Left colon (tissue), 2 donors: ENCODE results near the gene RIIAD1. TPM values are rescaled to one million over a fixed set of nuclear protein-coding genes. Genes with fewer than 3 reads are reported as not detected.
"Not testable (repeated sequence)": the region's sequence is repeated elsewhere in the genome, so short reads cannot be mapped to it uniquely, and the experiment has no call there.

Experiments used
- ATAC-seq: fragments of 200-7000 bp; cut with Tn5 transposase; one replicate; pipeline ENCODE4 v1.9.1; 2020; ENCODE audit warnings: mild to moderate bottlenecking, moderate library complexity
- DNase-seq, 2 donors: peaks; one replicate each; pipeline ENCODE4 v3.0.0-alpha.2; 2020
- intact Hi-C, 2 donors: fragments of 100-400 bp; cut with DNase I in 1 of 2; cut with micrococcal nuclease in 1 of 2; formaldehyde crosslinking; loops; one replicate each; pipeline versions ENCODE4 v1.11.2 to v1.14.0; 2022; cut with DNase I, micrococcal nuclease
- long read RNA-seq: library from polyadenylated mRNA; unstranded; transcript quantifications from one replicate; pipeline ENCODE4 v2.0.0, GENCODE V29; 2021
- total RNA-seq, 2 donors: library from RNA; stranded (reverse); fragmentation: NEBNext Ultra II Directional; extraction: Animal tissue kit (Norgen Biotek cat#: 25700); gene quantifications; one replicate each; pipeline ENCODE4 v1.2.1, GENCODE V29; 2021
- donor health status: DM: no; HTN: no; CAD: no.
- donor health status: DM: yes; HTN: yes; CAD: no.

RIIAD1 gene, protein sequence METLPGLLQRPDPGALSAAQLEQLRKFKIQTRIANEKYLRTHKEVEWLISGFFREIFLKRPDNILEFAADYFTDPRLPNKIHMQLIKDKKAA
- 1 to 10 TPM in 1 of 2 donors, under 1 TPM in 1; 0.67 to 1.6 TPM for total RNA-seq
- long read RNA-seq, result 0 reads

DNA sequence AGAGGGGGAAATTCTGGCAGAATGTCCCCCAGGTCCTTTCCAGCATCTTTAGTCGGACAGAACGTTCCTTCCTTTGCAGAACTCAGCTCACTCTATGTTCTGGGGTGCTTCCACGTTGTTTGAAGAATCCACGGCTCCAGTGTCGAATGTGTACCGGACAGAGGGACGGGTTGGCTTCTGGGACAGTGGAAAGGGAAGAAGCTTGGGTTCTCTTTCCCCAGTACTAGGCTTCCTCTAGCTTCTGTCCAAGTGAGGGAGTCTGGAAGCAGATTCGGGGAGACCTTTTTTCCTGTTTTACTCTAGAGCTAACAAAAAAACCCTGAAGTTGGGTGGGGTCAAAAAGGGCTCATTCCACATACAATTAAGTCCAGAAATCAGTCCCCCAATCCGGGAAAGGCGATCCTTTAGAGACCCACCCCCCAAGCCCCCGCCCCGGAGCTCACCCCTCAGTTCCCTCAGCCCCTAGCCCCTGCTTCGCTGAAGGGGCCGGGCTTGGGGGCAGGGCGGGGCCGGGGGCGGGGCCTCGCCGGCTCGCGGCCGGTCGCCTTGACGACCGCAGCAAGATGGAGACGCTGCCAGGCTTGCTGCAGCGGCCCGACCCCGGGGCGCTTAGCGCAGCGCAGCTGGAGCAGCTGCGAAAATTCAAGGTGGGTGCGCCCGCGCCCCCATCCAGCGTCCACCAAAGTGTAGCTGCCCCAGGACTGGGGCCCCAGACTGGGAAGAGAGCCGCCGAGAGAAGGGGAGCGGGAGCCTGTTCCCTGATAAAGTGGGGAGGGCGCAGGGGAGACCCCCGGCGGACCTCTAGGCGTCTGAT is at the start of gene RIIAD1:
Gene RIIAD1 (plus strand): TSS at position 549 of the 814 bp plus-strand sequence. CDS start 15 bp downstream, at position 564.
- peak in 1 of 2 donors; percentile 48 for DNase-seq
- peak; percentile 73 for ATAC-seq

DNA sequence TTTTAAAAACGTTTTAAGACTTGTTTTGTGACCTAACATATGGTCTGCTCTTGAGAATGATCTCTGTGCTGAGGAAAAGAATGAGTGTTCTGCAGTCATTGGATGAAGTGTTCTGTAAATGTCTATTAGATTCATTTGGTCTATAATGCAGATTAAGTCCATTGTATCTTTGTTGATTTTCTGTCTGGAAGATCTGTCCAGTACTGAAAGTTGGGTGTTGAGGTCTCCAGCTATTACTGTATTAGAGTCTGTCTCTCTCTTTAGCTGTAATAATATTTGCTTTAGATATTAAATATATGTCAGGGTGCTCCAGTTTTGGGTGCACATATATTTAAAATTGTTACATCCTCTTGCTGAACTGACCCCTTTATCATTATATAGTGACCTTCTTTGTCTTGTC is 47.9 kb upstream of the RIIAD1 start:
- no peak for DNase-seq
- intact Hi-C loops, result no loop called here
- ATAC-seq, result no peak

More for the DNA sequence above, at the start of gene RIIAD1:
- intact Hi-C loops, result no loop called here

- intact Hi-C loops, result no loop called here
- no peak for ATAC-seq
- DNase-seq, result no peak
Measured at GRCh38 chr1:151680391-151680790, 40.9 kb upstream of the RIIAD1 start.

DNA sequence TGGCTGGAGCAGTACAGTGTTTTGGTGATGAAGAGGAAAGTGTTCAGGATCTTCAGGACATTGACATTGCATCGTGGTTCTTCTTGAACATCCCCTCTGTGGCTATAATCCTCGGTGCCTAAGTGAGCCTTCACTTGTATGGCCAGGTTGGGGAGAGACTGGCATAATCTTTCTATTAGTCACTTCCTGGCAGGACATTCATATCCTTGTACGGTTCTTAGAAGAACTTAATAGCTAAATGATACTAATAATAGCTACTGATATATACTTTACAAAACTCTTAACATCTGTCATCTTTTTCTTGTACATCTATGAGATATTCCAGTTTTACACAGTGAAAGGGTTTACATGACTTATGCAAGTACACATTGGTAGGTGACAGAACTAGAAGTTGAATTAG is 40.5 kb upstream of the RIIAD1 start:
- DNase-seq (no peak), ATAC-seq (no peak)
- intact Hi-C loops, result no loop called here

- intact Hi-C loops, result no loop called here
- ATAC-seq, result no peak
- no peak for DNase-seq
Measured at GRCh38 chr1:151681923-151682322, 39.4 kb upstream of the RIIAD1 start.

DNA sequence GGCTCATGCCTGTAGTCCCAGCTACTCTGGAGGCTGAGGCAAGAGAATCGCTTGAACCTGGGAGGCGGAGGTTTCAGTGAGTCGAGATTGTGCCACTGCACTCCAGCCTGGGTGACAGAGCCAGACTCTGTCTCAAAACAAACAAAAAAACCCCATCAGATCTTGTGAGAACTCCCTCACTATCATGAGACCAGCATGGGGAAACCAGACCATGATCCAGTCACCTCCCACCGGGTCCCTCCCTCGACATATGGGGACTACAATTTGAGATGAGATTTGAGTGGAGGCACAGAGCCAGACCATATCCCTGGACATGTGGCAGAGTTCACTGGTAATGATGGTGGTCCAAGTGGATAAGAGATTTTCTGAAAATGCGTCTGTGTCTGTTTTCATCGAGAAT is 38.4 kb upstream of the RIIAD1 start:
- DNase-seq, ATAC-seq, intact Hi-C loops: not testable (repeated sequence)

GRCh38 chr1:151684128-151684527 is 37.2 kb upstream of the RIIAD1 start:
- ATAC-seq, result no peak
- intact Hi-C loops, result no loop called here
- no peak for DNase-seq

- intact Hi-C loops, result no loop called here
- ATAC-seq, result no peak
- DNase-seq, result no peak
Measured at GRCh38 chr1:151686561-151686960, 34.8 kb upstream of the RIIAD1 start.

- ATAC-seq (no peak), DNase-seq (no peak)
- intact Hi-C loops, result no loop called here
Measured at GRCh38 chr1:151689494-151689893, 31.8 kb upstream of the RIIAD1 start.

- intact Hi-C loops, result no loop called here
Measured at GRCh38 chr1:151692226-151692625, 29.1 kb upstream of the RIIAD1 start.

DNA sequence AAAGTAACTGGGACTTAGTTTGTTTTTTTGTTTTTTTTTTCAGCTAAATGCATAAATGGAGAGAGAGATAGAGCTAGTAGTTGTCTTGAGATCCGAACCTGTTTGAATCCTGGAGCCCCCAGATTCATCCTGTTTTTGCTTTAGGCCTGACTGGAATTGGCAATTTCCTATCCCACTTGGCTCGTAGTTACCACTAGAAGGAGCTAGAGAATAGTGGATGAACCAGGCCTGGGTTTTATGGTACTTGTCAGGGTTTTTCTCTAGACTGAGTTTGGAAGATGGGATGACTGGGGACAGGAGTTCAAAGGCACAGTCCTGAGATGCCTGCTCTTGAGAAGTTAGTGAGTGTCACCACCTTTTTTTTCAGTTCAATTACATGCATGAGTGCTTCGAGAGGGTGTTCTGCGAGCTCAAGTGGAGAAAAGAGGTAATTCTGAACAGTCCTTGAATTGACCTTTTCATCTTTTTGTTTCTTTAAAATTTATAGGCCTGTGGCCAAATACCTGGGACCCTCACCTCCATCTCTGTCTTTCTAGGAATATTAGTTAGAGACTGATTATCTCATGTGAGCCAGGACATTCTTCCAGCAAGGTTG is 28.2 kb upstream of the RIIAD1 start:
- ATAC-seq, result peak; percentile 79
- intact Hi-C loops, result no loop called here

More at GRCh38 chr1:151692226-151692625, 29.1 kb upstream of the RIIAD1 start:
- no peak for ATAC-seq
- DNase-seq, result no peak

GRCh38 chr1:151701515-151701914 is 19.8 kb upstream of the RIIAD1 start:
- DNase-seq (no peak), ATAC-seq (no peak)
- intact Hi-C loops, result no loop called here

More for the DNA sequence above, 28.2 kb upstream of the RIIAD1 start:
- no peak for DNase-seq

- no peak for ATAC-seq
- intact Hi-C loops, result no loop called here
Measured at GRCh38 chr1:151702936-151703335, 18.4 kb upstream of the RIIAD1 start.

GRCh38 chr1:151703813-151704212 is 17.5 kb upstream of the RIIAD1 start:
- intact Hi-C loops, result no loop called here
- no peak for DNase-seq
- ATAC-seq, result no peak

More at GRCh38 chr1:151702936-151703335, 18.4 kb upstream of the RIIAD1 start:
- DNase-seq, result no peak

DNA sequence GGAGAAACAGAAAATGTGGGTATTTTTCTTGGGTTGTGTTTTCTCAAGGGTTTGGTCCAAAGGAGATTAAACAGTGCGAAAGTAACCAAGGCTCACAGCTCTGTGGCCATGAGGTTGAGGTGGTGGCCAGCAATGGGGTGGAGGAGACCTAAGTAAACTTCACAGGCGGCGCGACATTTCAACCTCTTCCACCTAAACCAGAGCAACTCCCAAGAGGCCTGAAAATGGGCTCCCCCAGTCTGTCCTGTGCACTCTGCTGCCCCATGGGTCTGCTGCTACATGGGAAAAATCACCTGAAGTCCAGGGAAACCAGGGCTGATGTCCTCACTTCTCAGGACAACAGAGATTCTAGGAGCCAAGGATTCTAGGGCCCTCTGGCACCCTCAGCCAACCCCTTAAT is 17.1 kb upstream of the RIIAD1 start:
- DNase-seq (no peak), ATAC-seq (no peak)
- intact Hi-C loops, result no loop called here

DNA sequence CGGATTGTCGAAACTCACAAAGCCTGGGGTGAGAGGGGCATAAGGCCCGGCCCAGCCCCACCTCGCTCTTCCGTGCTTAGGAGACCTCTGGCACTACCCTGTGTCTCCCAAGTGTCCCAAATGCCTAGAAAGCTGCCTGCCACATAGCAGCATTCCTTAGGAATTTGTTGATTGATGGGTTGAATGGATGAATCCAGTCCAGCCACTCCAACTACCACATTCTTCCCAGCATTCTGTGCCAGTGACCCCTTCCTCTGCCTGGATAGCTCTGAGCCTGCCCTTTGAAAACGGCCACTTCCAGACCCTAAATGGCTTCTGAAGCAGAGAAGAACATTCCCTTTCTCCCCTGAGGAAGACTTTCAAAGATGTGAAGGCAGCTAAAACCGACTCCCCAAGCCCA is 16.2 kb upstream of the RIIAD1 start:
- DNase-seq, result no peak
- intact Hi-C loops, result no loop called here
- no peak for ATAC-seq

GRCh38 chr1:151705753-151706463 is 15.4 kb upstream of the RIIAD1 start:
- ATAC-seq (peak; percentile 88), DNase-seq (peak in 1 of 2 donors; percentile 62)
- intact Hi-C loops, result no loop called here

GRCh38 chr1:151706464-151707415 is 14.6 kb upstream of the RIIAD1 start:
- DNase-seq (no peak), ATAC-seq (peak; percentile 23)
- intact Hi-C loops, result no loop called here
